Keratinocyte (primary cell): ENCODE data around the gene S100Z. TPM values are rescaled to one million over a fixed set of nuclear protein-coding genes. Genes with fewer than 3 reads are reported as not detected.

ENCODE experiments used
- DNase-seq: peaks from one replicate; pipeline ENCODE4 v3.0.0-alpha.2; 2011; ENCODE audit warnings: low read depth, missing footprints, low spot score
- FAIRE-seq: peaks from 2 replicates; lab custom pipeline; 2011; peaks lifted over from hg19 to GRCh38; lab: Jason Lieb, UNC
- H2AFZ ChIP-seq: 2 replicates; pipeline ENCODE4 v1.6.0; 2012; ENCODE audit warnings: low read length, control low read depth, inconsistent platforms; ENCODE audit not compliant: control insufficient read depth
- H3K27ac ChIP-seq: 2 replicates; pipeline ENCODE4 v1.5.1; 2011; ENCODE audit warnings: low read length; ENCODE audit not compliant: control insufficient read depth, insufficient read depth
- H3K27me3 ChIP-seq: 3 replicates; pipeline ENCODE4 v1.6.0; 2011; ENCODE audit warnings: low read length; ENCODE audit not compliant: control insufficient read depth, insufficient read depth; ENCODE audit errors: extremely low read depth
- H3K36me3 ChIP-seq, 2 experiments: 2 replicates in 1 of 2; 3 replicates in 1 of 2; pipeline ENCODE4 v1.5.1; 2011; ENCODE audit warnings: low read length in 2 of 2, mild to moderate bottlenecking in 1 of 2; ENCODE audit not compliant: control insufficient read depth in 2 of 2, insufficient read depth in 2 of 2; ENCODE audit errors: extremely low read depth in 1 of 2
- H3K4me1 ChIP-seq: 3 replicates; pipeline ENCODE4 v1.5.1; 2011; ENCODE audit warnings: low read length; ENCODE audit not compliant: control insufficient read depth, insufficient read depth; ENCODE audit errors: extremely low read depth
- H3K4me2 ChIP-seq: 3 replicates; pipeline ENCODE4 v1.6.0; 2011; ENCODE audit warnings: low read depth, low read length; ENCODE audit not compliant: control insufficient read depth, insufficient read depth; ENCODE audit errors: extremely low read depth
- H3K4me3 ChIP-seq, 3 experiments: fragments of 200-600 bp in 1 of 3; sonication (generic) in 1 of 3; 2 replicates in 2 of 3; 3 replicates in 1 of 3; pipeline ENCODE4 v1.5.1; 2011 to 2016; ENCODE audit warnings: low read length in 3 of 3, mild to moderate bottlenecking in 3 of 3, control low read depth in 2 of 3, inconsistent platforms in 1 of 3, low read depth in 1 of 3, mixed read lengths in 1 of 3, mixed run types in 1 of 3, moderate library complexity in 1 of 3; ENCODE audit not compliant: control insufficient read depth in 2 of 3, insufficient read depth in 2 of 3; ENCODE audit errors: extremely low read depth in 1 of 3
- H3K79me2 ChIP-seq: 2 replicates; pipeline ENCODE4 v1.6.0; 2012; ENCODE audit warnings: low read length; ENCODE audit not compliant: control insufficient read depth, insufficient read depth
- H3K9ac ChIP-seq: 3 replicates; pipeline ENCODE4 v1.6.0; 2011; ENCODE audit warnings: low read length; ENCODE audit not compliant: control insufficient read depth, insufficient read depth; ENCODE audit errors: extremely low read depth
- H3K9me1 ChIP-seq: 3 replicates; pipeline ENCODE4 v1.6.0; 2011; ENCODE audit warnings: low read length; ENCODE audit not compliant: control insufficient read depth, insufficient read depth; ENCODE audit errors: extremely low read depth
- H3K9me3 ChIP-seq: 2 replicates; pipeline ENCODE4 v1.5.1; 2012; ENCODE audit warnings: low read depth, low read length; ENCODE audit not compliant: control insufficient read depth
- H4K20me1 ChIP-seq: 3 replicates; pipeline ENCODE4 v1.6.0; 2011; ENCODE audit warnings: low read length; ENCODE audit not compliant: control insufficient read depth, insufficient read depth; ENCODE audit errors: extremely low read depth
- CTCF ChIP-seq, 3 experiments: IDR thresholded peaks in 1 of 3; conservative IDR thresholded peaks in 1 of 3; optimal IDR thresholded peaks in 1 of 3; 2 replicates in 2 of 3; 3 replicates in 1 of 3; pipeline versions ENCODE3 to v1.5.1; 2011; ENCODE audit warnings: low read length in 3 of 3, mild to moderate bottlenecking in 3 of 3, moderate library complexity in 2 of 3, control low read depth in 1 of 3, inconsistent platforms in 1 of 3; ENCODE audit not compliant: insufficient read depth in 2 of 3; ENCODE audit errors: extremely low read depth in 1 of 3
- EZH2 ChIP-seq: IDR thresholded peaks from one replicate; pipeline ENCODE4 v1.6.1; 2012; ENCODE audit warnings: inconsistent platforms, mild to moderate bottlenecking, low read length, moderate library complexity
- dilution Hi-C: fragments of 300-500 bp; cut with MboI; formaldehyde crosslinking; loops from one replicate; pipeline ENCODE4 v1.7.0; 2020; ENCODE audit warnings: low sequenced_read_pairs; ENCODE audit not compliant: extremely low pct_ligation_motif_present
- polyA plus RNA-seq, 5 experiments: library from polyadenylated mRNA; depleted of rRNA in 3 of 5; stranded (reverse) in 3 of 5; stranded (forward) in 1 of 5; unstranded in 1 of 5; fragments of >200 nt; gene quantifications; 1 replicate in 1 of 5; 2 replicates in 3 of 5; 3 replicates in 1 of 5; pipeline versions ENCODE4 v1.2.1 to v1.2.3, GENCODE V29; 2011 to 2012; ENCODE audit warnings: missing spikeins in 2 of 5, low read depth in 1 of 5, low replicate concordance in 1 of 5

Gene S100Z
- polyA plus RNA-seq, 1 donor (not counting 4 experiments of a cell fraction or from before 2014, with no cell fraction given), result not detected

- DNase-seq, result no peak
- Histone ChIP-seq H3K4me2 (no peak overlapping the region), H3K79me2 (no peaks in the 10 kb centered on the region), H3K9ac (no peak overlapping the region), H4K20me1 (no peaks in the 10 kb centered on the region), H3K4me1 (no peaks in the 10 kb centered on the region), H3K36me3 (no peaks in the 10 kb centered on the region), H2AFZ (no peak overlapping the region), H3K4me3 (no peak overlapping the region), H3K9me3 (no peaks in the 10 kb centered on the region), H3K27ac (no peak overlapping the region), H3K27me3 (no peaks in the 10 kb centered on the region), H3K9me1 (no peaks in the 10 kb centered on the region)
- no peak for TF ChIP-seq EZH2
- no peak for TF ChIP-seq CTCF (optimal IDR thresholded peaks at IDR 0.05 in 1 of 3, IDR thresholded peaks at IDR 0.05 in 1 of 3, conservative IDR thresholded peaks at IDR 0.05 in 1 of 3; ENCODE audit: extremely low read depth in 1 of 3, insufficient read depth in 2 of 3, low read length in 3 of 3)
- dilution Hi-C loops, result no loop called here
- FAIRE-seq, result no peak
These were observed 24.3 kb downstream of the S100Z start for GRCh38 chr5:76874088-76874581.

- no peak for TF ChIP-seq EZH2
- no peak for TF ChIP-seq CTCF (optimal IDR thresholded peaks at IDR 0.05 in 1 of 3, IDR thresholded peaks at IDR 0.05 in 1 of 3, conservative IDR thresholded peaks at IDR 0.05 in 1 of 3; ENCODE audit: extremely low read depth in 1 of 3, insufficient read depth in 2 of 3, low read length in 3 of 3)
- dilution Hi-C loops, result no loop called here
- no peak overlapping the region for H3K4me3 ChIP-seq
- no peaks in the 10 kb centered on the region for H3K36me3 ChIP-seq
- DNase-seq (no peak), FAIRE-seq (no peak)
- H3K9ac ChIP-seq, result no peak overlapping the region
- H2AFZ ChIP-seq, result no peak overlapping the region
- no peak overlapping the region for H3K27ac ChIP-seq
- no peaks in the 10 kb centered on the region for H3K79me2 ChIP-seq
- H3K27me3 ChIP-seq, result no peaks in the 10 kb centered on the region
- H3K4me2 ChIP-seq, result no peak overlapping the region
- no peaks in the 10 kb centered on the region for H3K9me3 ChIP-seq
- no peaks in the 10 kb centered on the region for H4K20me1 ChIP-seq
- no peaks in the 10 kb centered on the region for H3K9me1 ChIP-seq
- H3K4me1 ChIP-seq, result no peaks in the 10 kb centered on the region
These were observed 39.0 kb downstream of the S100Z start for GRCh38 chr5:76888733-76889300.
